Endothelial cell (in vitro differentiated cells): Measurements from ENCODE around the gene PSMB5. TPM values are rescaled to one million over a fixed set of nuclear protein-coding genes. Genes with fewer than 3 reads are reported as not detected.
A peak's percentile ranks its signal among the peaks of the same experiment; 100 is the strongest.

Source experiments
- DNase-seq: peaks from one replicate; pipeline ENCODE4 v3.0.0; 2021; ENCODE audit warnings: low spot score
- H3K27ac Mint-ChIP-seq: one replicate; pipeline ENCODE4 v1.8.0; 2021; ENCODE audit warnings: mixed read lengths, inconsistent platforms; ENCODE audit not compliant: unreplicated experiment
- H3K27me3 Mint-ChIP-seq: one replicate; pipeline ENCODE4 v1.8.0; 2021; ENCODE audit warnings: mild to moderate bottlenecking, moderate library complexity, mixed read lengths, inconsistent platforms; ENCODE audit not compliant: unreplicated experiment
- H3K36me3 Mint-ChIP-seq: one replicate; pipeline ENCODE4 v1.8.0; 2021; ENCODE audit warnings: mild to moderate bottlenecking, low read depth, mixed read lengths, inconsistent platforms; ENCODE audit not compliant: unreplicated experiment
- H3K4me1 Mint-ChIP-seq: one replicate; pipeline ENCODE4 v1.8.0; 2021; ENCODE audit warnings: mild to moderate bottlenecking, mixed read lengths, inconsistent platforms; ENCODE audit not compliant: unreplicated experiment
- H3K4me3 Mint-ChIP-seq: one replicate; pipeline ENCODE4 v1.8.0; 2021; ENCODE audit warnings: mild to moderate bottlenecking, mixed read lengths, inconsistent platforms; ENCODE audit not compliant: unreplicated experiment
- H3K9me3 Mint-ChIP-seq: one replicate; pipeline ENCODE4 v1.8.0; 2021; ENCODE audit warnings: mixed read lengths, inconsistent platforms; ENCODE audit not compliant: unreplicated experiment
- total RNA-seq: library from RNA; stranded (reverse); fragmentation: NEBNext Ultra II Directional; extraction: Animal tissue kit (Norgen Biotek cat#: 25700); gene quantifications from one replicate; pipeline ENCODE4 v1.2.1, GENCODE V29; 2021; ENCODE audit not compliant: unreplicated experiment
- TF ChIP-seq, protein P1 (sequence below): fragments of 200-600 bp; sonication (generic); IDR thresholded peaks from one replicate; pipeline ENCODE4 v1.5.0; 2021; ENCODE audit warnings: antibody characterized with exemption; ENCODE audit not compliant: unreplicated experiment

PSMB5 gene
- total RNA-seq, 1 donor from 2014 or later, result 177 TPM

DNA sequence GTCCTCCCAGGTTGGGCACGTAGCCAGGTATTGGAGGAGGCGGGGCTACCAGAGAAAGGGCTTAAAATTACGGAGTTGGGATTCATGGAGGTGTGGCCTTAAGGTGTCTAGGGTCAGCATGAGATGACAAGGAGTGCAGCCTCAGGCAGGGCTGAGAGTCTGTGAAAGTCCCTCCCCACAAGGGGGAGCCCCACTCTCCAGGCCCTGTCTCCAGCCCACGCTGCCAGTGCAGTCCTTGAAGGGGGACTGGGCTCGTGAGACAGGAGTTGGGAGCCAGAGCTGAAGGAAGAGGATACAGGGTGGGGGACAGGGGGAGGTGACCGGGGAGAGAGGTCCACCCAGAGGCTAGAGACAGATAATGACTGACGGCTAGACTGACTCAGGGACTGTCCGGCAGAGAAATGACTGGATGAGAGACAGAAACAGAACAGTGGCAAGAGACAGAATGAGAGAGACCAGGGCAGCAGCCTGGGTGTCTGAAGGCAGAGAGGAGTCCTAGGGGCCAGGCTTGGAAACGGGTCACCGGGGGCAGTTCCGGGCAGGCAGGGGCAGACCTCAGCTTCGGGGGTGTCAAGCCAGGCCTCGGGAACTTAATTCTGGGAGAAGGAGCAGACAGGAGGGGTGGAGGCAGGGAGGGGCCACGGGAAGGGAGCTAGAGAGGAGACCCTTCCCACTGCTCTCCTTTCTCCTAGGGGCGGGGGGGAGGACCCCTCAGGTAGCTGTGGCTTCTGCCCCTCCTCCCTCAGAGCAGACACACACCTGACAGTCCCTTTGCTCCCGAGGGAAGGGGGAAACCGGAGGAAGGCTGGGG lies 21.6 kb upstream of the PSMB5 start:
- Mint-ChIP-seq H3K27me3 (peaks cover 6% of the 10 kb centered on the region), H3K4me3 (peak overlapping the region; percentile 91), H3K27ac (peak overlapping the region; percentile 55), H3K36me3 (peaks cover 13% of the 10 kb centered on the region), H3K4me1 (peaks cover 15% of the 10 kb centered on the region), H3K9me3 (no peaks in the 10 kb centered on the region)
- TF ChIP-seq, protein P1, sequence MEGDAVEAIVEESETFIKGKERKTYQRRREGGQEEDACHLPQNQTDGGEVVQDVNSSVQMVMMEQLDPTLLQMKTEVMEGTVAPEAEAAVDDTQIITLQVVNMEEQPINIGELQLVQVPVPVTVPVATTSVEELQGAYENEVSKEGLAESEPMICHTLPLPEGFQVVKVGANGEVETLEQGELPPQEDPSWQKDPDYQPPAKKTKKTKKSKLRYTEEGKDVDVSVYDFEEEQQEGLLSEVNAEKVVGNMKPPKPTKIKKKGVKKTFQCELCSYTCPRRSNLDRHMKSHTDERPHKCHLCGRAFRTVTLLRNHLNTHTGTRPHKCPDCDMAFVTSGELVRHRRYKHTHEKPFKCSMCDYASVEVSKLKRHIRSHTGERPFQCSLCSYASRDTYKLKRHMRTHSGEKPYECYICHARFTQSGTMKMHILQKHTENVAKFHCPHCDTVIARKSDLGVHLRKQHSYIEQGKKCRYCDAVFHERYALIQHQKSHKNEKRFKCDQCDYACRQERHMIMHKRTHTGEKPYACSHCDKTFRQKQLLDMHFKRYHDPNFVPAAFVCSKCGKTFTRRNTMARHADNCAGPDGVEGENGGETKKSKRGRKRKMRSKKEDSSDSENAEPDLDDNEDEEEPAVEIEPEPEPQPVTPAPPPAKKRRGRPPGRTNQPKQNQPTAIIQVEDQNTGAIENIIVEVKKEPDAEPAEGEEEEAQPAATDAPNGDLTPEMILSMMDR, result peak; percentile 57
- peak; percentile 85 for DNase-seq

DNA sequence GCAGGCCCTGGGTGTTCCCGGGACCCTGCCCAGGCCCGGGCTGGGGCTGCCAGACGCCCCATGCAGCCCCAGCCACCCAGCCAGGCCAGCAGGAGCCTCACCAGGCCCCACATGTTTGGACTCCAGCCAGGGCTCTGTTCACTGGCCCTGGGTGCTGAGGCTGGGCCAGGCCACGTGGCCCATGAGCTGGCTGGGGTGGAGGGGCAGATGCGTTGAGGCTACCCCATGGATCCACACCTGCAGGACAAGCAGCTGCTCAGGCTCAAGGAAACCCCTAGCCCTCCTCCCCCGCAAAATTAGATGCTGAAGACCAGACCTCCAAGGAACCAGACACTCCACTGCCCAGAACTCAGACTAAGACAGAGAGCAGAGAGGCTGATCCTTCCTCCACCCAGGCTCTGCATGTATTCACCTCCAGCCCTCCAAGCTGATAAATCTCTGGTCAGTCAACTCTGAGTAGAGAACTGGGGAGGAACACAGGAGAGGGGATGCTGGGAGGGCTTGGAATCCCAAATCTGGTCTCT lies 21.0 kb upstream of the PSMB5 start:
- Mint-ChIP-seq H3K4me1 (peaks cover 15% of the 10 kb centered on the region), H3K27ac (no peak overlapping the region), H3K9me3 (no peaks in the 10 kb centered on the region), H3K36me3 (peaks cover 8% of the 10 kb centered on the region), H3K4me3 (peak overlapping the region; percentile 91), H3K27me3 (peaks cover 6% of the 10 kb centered on the region)
- TF ChIP-seq, protein P1, result no peak
- no peak for DNase-seq

- TF ChIP-seq, protein P1, result no peak
- Mint-ChIP-seq H3K36me3 (peaks cover 12% of the 10 kb centered on the region), H3K27ac (no peak overlapping the region), H3K4me1 (peaks cover 14% of the 10 kb centered on the region), H3K4me3 (peak overlapping the region; percentile 4), H3K9me3 (no peaks in the 10 kb centered on the region), H3K27me3 (peaks cover 5% of the 10 kb centered on the region)
- DNase-seq, result no peak
Observed at GRCh38 chr14:23055147-23055550, 20.4 kb upstream of the PSMB5 start.

DNA sequence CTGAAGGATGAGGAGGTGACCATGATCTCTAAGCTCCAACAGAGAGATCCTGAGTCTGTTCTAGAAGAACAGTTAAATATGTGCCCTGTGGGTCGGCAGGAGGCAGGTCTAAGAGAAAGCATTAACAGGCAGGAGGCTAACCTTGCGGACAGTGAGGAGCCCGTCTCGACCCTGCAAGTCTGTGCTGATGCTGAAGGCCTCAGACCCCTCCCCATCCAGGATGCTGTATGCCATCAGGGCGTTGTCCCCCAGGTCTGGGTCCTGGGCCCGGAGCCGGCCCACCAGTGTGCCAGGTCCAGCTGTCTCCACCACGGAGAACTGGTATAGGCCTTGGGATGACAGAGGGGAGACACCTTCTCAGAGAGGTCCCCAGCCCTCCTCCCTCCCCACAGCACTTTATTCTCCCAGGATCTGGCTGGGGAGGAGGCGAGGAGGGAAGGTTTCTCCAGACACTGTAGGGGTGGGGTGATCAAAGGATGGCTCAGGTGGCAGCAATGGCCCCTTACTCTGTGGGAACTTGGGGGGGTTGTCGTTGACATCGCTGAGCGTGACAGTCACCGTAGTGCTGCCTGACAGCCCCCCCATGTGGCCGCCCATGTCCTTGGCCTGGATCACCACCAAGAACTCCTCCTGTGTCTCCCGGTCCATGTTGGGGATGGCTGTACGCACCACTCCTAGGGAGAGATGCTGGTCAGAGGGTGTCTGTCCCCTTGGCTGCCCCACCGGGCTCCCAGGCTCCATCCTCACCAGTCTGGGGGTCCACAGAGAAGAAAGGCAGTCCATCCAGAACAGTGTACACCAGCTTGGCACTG lies 19.5 kb upstream of the PSMB5 start:
- H3K9me3 Mint-ChIP-seq, result no peaks in the 10 kb centered on the region
- H3K27me3 Mint-ChIP-seq, result peaks cover 3% of the 10 kb centered on the region
- DNase-seq, result peak; percentile 46
- no peak overlapping the region for H3K27ac Mint-ChIP-seq
- H3K36me3 Mint-ChIP-seq, result peaks cover 13% of the 10 kb centered on the region
- H3K4me1 Mint-ChIP-seq, result peaks cover 11% of the 10 kb centered on the region
- H3K4me3 Mint-ChIP-seq, result no peak overlapping the region
- TF ChIP-seq, protein P1, result peak; percentile 28
